Activated CD4-positive, alpha-beta T cell treated with anti-CD3 and anti-CD28 coated beads, Interleukin-2, amount 50 U/mL, for 24 hours (primary cell): ENCODE data around the gene ATP8B1.
"Not testable (repeated sequence)": the region's sequence is repeated elsewhere in the genome, so short reads cannot be mapped to it uniquely, and the experiment has no call there.

Experiments used
- DNase-seq, 2 donors: peaks; one replicate each; pipeline ENCODE4 v3.0.0-alpha.2; 2020; ENCODE audit warnings: low read depth in 1 of 2, low spot score in 1 of 2

ATP8B1 gene

DNA sequence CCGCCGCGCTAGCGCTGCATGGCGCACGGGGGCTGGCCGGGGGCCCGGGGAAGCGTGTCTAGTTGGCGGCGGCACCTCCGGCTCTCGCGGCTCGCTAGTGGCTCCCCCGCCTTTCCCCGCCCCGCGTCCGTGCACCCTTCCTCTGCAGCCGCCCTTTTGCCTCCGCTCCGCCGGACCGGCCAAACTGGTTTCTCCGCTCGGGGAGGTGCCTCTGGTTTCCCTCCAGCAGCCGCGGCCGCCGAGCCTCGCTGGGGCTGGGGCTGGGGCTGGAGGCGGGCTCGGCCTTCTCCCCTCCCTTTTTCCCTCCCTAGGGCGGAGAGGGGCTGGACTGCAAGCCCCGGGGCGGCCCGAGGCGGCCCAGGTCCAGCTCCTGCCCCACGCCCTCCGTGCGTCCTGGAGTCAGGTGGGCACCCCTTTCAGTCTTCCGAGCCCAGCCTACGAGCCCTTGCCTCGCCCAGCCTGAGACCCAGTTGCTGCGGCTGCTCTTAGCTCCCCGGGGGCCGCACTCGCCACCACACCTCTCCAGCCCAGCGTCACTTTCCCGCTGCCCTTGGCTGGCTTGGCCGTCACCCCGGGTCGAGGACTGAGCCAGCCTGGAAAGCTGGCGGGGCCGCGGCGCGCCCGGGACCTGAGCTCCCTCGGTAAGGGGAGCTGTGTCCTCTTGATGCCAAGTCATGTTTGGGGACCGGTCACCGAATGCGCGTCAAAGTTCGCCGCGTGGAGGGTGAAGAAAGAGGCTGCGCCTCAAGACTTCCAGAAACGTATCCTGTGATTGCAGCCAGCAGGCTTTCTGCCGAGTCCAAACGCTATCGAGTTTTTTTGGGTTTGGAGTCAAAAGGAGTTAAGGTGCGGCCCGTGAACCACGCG, at the start of gene ATP8B1:
TSS of gene ATP8B1 (minus strand) at position 213 of the 867 bp plus-strand sequence. CDS start 71,508 bp downstream, outside the sequence.
- DNase-seq, result no peak

DNA sequence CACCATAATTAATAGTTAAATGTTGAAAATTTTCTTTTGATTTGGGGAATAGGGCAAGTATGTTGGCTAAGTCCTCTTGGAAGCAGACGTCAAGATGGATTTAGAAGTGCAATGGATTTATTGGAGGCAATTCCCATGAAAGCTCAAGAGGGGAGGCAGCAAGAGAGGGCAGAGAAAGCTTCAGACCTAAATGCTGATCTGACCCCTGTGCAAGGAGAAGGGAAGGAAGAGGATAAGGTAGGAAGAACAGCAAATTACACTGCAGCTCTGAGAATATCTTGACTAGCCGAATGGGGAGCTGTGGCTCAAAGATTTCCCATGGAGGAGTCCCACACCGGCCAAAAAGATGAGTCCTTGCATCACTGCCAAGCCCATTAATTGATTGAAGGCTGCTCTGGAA, 46.9 kb upstream of the ATP8B1 start:
- no peak for DNase-seq

- DNase-seq, result not testable (repeated sequence)
Observed at GRCh38 chr18:57848374-57848773, 45.3 kb upstream of the ATP8B1 start.

DNA sequence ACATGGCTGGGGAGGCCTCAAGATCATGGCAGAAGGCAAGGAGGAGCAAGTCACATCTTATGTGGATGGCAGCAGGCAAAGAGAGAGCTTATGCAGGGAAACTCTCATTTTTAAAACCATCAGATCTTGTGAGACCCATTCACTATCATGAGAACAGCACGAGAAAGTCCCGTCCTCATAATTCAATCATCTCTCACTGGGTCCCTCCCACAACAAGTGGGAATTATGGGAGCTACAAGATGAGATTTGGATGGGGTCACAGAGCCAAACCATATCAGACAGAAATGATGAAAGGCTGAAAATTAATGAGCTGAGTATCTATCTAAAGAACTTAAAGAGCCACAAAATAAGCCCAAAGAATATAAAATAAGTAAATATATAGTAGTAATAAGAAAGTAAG, 44.3 kb upstream of the ATP8B1 start:
- not testable (repeated sequence) for DNase-seq

- no peak for DNase-seq
Observed at GRCh38 chr18:57846258-57846657, 43.1 kb upstream of the ATP8B1 start.

DNA sequence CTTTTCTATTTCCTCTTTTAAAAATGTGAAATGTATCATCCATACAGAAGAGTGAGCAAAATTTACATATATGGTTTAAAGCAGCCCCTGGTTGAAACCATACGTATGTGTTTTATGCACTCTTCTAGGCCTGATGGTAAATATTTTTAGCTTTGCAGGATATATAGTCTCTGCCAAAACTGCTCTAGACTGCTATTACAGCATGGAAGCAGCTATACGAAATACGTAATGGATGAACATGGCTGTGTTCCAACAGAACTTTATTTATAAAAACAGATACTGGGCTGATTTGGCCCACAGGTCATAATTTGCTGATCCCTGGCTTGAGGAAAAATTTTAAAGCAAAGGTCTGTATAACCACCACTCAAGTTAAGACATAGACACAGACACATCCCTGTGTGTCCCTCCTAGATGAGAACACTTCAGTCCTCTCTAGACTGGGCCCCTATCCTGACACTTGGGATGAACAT, 42.5 kb upstream of the ATP8B1 start:
- DNase-seq, result no peak

DNA sequence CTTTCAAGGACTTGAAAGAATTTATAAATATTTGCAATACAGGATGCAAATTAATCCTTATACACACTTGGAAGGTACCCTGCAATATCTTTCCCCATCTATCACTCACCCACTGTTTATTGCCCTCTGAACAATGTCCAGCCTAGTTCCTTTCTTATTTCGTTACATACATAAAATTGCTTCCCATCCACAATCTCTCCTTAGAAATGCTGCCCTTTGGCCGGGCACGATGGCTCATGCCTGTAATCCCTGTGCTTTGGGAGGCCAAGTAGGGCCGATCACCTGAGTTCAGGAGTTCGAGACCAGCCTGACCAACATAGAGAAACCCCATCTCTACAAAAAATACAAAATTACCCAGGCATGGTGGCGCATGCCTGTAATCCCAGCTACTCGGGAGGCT, 41.2 kb upstream of the ATP8B1 start:
- no peak for DNase-seq

DNA sequence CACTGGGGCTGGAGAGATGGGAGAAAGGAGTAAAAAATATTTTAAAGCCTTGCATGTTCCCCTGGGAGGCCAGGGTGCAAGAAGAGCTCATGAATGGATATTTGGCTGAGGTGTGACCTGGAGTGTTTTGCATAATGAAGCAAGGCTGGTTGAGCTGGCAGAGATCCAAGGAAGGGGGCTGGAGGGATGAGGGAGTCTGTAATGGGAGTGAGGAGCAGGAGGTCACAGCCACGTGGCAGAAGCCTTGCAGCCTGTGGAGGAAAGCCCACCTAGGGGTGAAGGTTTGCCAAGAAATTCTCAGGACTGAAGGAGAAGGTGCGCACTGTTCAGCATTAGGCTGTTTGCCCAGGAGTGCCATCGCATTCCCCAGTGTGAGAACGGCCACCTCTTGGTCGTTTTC, 40.3 kb upstream of the ATP8B1 start:
- no peak for DNase-seq

- DNase-seq, result no peak
Observed at GRCh38 chr18:57841568-57841967, 38.5 kb upstream of the ATP8B1 start.

GRCh38 chr18:57839942-57840381, 36.8 kb upstream of the ATP8B1 start:
- DNase-seq, result no peak

DNA sequence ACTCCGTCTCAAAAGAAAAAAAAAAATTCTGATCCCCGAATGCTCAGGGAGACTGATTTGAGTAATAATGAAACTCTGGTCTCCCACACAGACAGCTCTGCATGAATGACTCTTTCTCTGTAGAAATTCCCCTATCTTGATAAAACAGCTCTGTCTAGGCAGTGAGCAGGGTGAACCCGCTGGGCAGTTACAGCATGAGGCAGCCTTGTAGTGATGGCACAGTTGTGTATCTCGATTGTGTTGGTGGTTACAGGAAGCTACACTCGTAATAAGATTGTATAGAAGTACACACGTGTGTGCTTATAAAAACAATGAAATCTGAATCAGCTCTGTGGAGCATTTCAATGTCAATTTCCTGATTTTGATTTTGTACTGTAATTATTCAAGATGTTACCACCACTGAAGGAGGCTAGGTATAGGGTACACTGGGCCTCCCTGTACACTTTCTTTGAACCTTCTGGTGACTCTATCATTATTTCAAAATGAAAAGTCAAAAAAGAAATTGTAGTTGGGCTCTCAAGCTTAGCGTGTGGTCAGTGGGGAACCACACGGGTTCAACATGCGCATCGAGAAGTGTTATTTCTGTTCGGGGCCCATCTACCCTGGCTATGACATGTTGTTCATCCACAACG, 34.9 kb upstream of the ATP8B1 start:
- DNase-seq, result peak in 1 of 2 donors; percentile 56

GRCh38 chr18:57836557-57836956, 33.4 kb upstream of the ATP8B1 start:
- no peak for DNase-seq

- DNase-seq, result no peak
Observed at GRCh38 chr18:57835904-57836303, 32.8 kb upstream of the ATP8B1 start.

GRCh38 chr18:57834616-57835015, 31.5 kb upstream of the ATP8B1 start:
- DNase-seq, result no peak

GRCh38 chr18:57833441-57834101, 30.5 kb upstream of the ATP8B1 start:
- peak in 1 of 2 donors; percentile 22 for DNase-seq

GRCh38 chr18:57832730-57833129, 29.6 kb upstream of the ATP8B1 start:
- DNase-seq, result no peak

DNA sequence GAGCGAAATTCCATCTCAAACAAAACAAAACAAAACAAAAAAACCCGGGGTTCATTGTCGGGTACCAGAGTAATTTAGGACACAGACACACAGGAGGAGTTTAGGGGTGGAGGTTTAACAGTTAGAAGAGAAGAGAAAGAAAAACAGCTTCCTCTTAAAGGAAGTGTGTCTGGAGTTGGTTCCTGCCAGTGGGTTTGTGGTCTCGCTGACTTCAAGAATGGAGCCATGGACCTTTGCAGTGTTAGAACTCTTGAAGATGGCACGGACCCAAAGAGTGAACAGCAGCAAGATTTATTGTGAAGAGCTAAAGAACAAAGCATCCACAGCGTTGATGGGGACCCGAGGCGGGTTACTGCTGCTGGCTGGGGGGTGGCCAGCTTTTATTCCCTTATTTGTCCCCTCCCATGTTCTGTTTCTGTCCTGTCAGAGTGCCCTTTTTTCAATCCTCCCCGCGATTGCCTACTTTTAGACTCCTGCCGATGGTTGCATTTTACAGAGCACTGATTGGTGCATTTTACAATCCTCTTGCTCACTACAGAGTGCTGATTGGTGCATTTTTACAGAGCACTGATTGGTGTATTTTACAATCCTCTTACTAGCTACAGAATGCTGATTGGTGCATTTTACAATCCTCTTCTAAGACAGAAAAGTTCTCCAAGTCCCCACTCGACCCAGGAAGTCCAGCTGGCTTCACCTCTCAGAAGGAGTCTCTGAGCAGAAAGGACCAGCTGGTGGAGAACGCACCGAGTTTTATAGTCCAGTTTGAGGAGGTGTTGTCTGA, 28.7 kb upstream of the ATP8B1 start:
- no peak for DNase-seq

DNA sequence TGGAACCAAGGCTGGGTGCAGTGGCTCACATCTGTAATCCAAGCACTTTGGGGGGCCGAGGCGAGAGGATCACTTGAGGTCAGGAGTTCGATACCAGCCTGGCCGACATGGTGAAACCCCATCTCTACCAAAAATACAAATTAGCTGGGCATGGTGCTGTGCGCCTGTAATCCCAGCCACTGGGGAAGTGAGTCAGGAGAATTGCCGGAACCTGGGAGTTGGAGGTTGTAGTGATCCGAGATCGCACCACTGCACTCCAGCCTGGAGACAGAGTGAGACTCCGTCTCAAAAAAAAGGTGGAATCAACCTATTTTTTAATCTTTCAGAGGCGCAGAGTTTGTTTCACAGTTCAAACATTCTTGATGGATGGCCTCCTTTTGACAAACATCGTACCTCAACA, 24.5 kb upstream of the ATP8B1 start:
- no peak for DNase-seq

DNA sequence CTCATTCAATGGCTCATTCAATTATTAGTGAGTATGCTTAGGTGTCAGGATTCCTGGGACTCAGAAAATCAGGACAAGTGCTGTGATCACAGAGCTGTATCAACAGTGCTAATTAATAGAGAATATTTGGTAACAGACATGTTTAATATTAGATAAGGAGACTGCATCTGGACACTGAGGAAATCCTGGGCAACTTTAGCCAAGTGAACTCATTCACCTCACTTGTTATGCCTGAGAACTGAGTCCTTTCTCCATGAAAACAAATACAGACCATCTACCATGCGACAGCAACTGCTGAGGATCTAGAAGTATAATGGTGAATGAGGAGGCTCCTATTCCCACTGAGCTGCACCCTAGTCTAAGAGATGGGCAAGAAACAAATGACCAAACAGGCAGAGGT, 23.1 kb upstream of the ATP8B1 start:
- no peak for DNase-seq

DNA sequence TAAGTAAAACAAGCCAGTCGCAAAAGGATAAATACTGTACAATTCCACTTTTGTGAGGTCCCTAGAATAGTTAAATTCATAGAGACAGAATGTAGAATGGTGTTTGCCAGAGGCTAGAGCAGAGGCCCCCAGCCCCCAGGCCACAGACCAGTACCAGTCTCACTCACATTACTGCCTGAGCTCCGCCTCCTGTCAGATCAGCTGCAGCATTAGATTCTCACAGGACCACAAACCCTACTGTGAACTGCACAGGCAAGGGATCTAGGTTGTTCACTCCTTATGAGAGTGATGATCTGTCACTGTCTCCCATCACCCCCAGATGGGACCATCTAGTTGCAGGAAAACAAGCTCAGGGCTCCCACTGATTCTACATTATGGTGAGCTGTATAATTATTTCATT, 17.5 kb upstream of the ATP8B1 start:
- DNase-seq, result not testable (repeated sequence)
